ENCODE results near the gene CCDC112. TPM values are rescaled to one million over a fixed set of nuclear protein-coding genes. Genes with fewer than 3 reads are reported as not detected.

The CCDC112 gene
- polyA plus RNA-seq, 1 experiment: 0.40 TPM

- H3K4me3 ChIP-seq (ENCODE audit: low read depth, low read length): no peak overlapping the region
- POLR2A ChIA-PET: no interaction called here
- TF ChIP-seq, protein P1, sequence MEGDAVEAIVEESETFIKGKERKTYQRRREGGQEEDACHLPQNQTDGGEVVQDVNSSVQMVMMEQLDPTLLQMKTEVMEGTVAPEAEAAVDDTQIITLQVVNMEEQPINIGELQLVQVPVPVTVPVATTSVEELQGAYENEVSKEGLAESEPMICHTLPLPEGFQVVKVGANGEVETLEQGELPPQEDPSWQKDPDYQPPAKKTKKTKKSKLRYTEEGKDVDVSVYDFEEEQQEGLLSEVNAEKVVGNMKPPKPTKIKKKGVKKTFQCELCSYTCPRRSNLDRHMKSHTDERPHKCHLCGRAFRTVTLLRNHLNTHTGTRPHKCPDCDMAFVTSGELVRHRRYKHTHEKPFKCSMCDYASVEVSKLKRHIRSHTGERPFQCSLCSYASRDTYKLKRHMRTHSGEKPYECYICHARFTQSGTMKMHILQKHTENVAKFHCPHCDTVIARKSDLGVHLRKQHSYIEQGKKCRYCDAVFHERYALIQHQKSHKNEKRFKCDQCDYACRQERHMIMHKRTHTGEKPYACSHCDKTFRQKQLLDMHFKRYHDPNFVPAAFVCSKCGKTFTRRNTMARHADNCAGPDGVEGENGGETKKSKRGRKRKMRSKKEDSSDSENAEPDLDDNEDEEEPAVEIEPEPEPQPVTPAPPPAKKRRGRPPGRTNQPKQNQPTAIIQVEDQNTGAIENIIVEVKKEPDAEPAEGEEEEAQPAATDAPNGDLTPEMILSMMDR (IDR thresholded peaks at IDR 0.05; ENCODE audit: insufficient read depth, low read depth, low read length): no peak
- H3K27me3 ChIP-seq (ENCODE audit: control insufficient read depth, insufficient read depth, low read length): no peaks in the 10 kb centered on the region
- H3K36me3 ChIP-seq (ENCODE audit: control insufficient read depth, insufficient read depth, low read length): no peaks in the 10 kb centered on the region; the same call in 1 of the 2 replicates
- DNase-seq (ENCODE audit: low read depth): no peak
- CTCF ChIA-PET: no interaction called here
Observed at GRCh38 chr5:115227281-115227680, 69.2 kb downstream of the CCDC112 start.

Small RNA genes within 50 kb of the gene (small RNA-seq; reads per million reads assigned to genes)
- gene HMGN1P15 (ENCODE audit: insufficient read length, low read depth, low replicate concordance): not detected

Other genes starting within 250 kb of the CCDC112 start
- 0.15 and 0.20 TPM in 2 replicates for gene TRIM36, start 126.7 kb downstream of the CCDC112 start, polyA plus RNA-seq (2011; rRNA removed)
- gene PGGT1B, start 33.8 kb downstream of the CCDC112 start, polyA plus RNA-seq (2011; rRNA removed): 2.1 and 4.5 TPM in 2 replicates
- 4.5 and 9.3 TPM in 2 replicates for gene FEM1C, start 248.1 kb upstream of the CCDC112 start, polyA plus RNA-seq (2011; rRNA removed)